ENCODE data around the gene GATB. TPM values are rescaled to one million over a fixed set of nuclear protein-coding genes. Genes with fewer than 3 reads are reported as not detected.

Gene GATB
- total and polyA plus RNA-seq, 2 donors (not counting 1 experiment from before 2014, with no cell fraction given), result 11.6 to 19.2 TPM

GRCh38 chr4:151774324-151774723 is 13.5 kb upstream of the GATB start:
- H3K9me3 Mint-ChIP-seq (ENCODE audit: insufficient read depth), result peaks cover 10% of the 10 kb centered on the region
- Histone ChIP-seq H3K79me2 (ENCODE audit: control insufficient read depth, insufficient read depth, low read length) (no peaks in the 10 kb centered on the region), H4K20me1 (ENCODE audit: control insufficient read depth, insufficient read depth, low read length, poor library complexity, severe bottlenecking) (no peaks in the 10 kb centered on the region), H3K36me3 (replicated peaks in 1 of 2; ENCODE audit: control extremely low read depth in 1 of 2, control insufficient read depth in 1 of 2, extremely low read depth in 1 of 2, insufficient read depth in 2 of 2, low read length in 1 of 2) (no peaks in the 10 kb centered on the region), H2AFZ (ENCODE audit: insufficient read depth, low read depth, low read length, poor library complexity, severe bottlenecking) (no peak overlapping the region), H3K27ac (ENCODE audit: low read length in 2 of 2) (no peak overlapping the region), H3K9ac (ENCODE audit: low read length) (no peak overlapping the region), H3K9me3 (ENCODE audit: control extremely low read depth in 1 of 3, control insufficient read depth in 2 of 3, insufficient read depth in 1 of 3, low read length in 2 of 3) (peaks cover 0 to 1% (median 0%) of the 10 kb centered on the region in 3 donors), H3K4me3 (ENCODE audit: control extremely low read depth in 1 of 5, extremely low read depth in 1 of 5, insufficient read depth in 1 of 5, low read depth in 2 of 5, low read length in 4 of 5) (no peak overlapping the region), H3K27me3 (replicated peaks in 1 of 4; ENCODE audit: control extremely low read depth in 1 of 4, control insufficient read depth in 3 of 4, insufficient read depth in 4 of 4, low read length in 3 of 4) (peaks cover 0 to 13% (median 2%) of the 10 kb centered on the region in 4 experiments), H3K4me1 (ENCODE audit: control insufficient read depth in 2 of 2, insufficient read depth in 2 of 2, low read length in 2 of 2) (no peaks in the 10 kb centered on the region), H3K4me2 (replicated peaks; ENCODE audit: low read depth, low read length, poor library complexity, severe bottlenecking) (no peak overlapping the region)
- TF ChIP-seq CTCF (IDR thresholded peaks at IDR 0.05), result no peak
- TF ChIP-seq EZH2 (IDR thresholded peaks at IDR 0.05; ENCODE audit: borderline replicate concordance, insufficient read depth, low read depth, low read length, poor library complexity, severe bottlenecking), result no peak
- H3K4me3 Mint-ChIP-seq, result no peak overlapping the region
- DNase-seq (no peak), ATAC-seq (ENCODE audit: low read depth) (no peak)
- ChIA-PET CTCF (no interaction called here), POLR2A (no interaction called here)
- H3K4me1 Mint-ChIP-seq, result no peaks in the 10 kb centered on the region
- intact Hi-C loops (cut with micrococcal nuclease), result no loop called here
- peaks cover 36% of the 10 kb centered on the region for H3K27me3 Mint-ChIP-seq
- no peak overlapping the region for H3K27ac Mint-ChIP-seq

- Histone ChIP-seq H3K4me3 (ENCODE audit: control extremely low read depth in 1 of 5, extremely low read depth in 1 of 5, insufficient read depth in 1 of 5, low read depth in 2 of 5, low read length in 4 of 5) (no peak overlapping the region), H3K4me1 (ENCODE audit: control insufficient read depth in 2 of 2, insufficient read depth in 2 of 2, low read length in 2 of 2) (no peaks in the 10 kb centered on the region), H3K9ac (ENCODE audit: low read length) (no peak overlapping the region), H3K4me2 (replicated peaks; ENCODE audit: low read depth, low read length, poor library complexity, severe bottlenecking) (no peak overlapping the region), H3K27me3 (replicated peaks in 1 of 4; ENCODE audit: control extremely low read depth in 1 of 4, control insufficient read depth in 3 of 4, insufficient read depth in 4 of 4, low read length in 3 of 4) (peaks cover 0 to 13% (median 2%) of the 10 kb centered on the region in 4 experiments), H2AFZ (ENCODE audit: insufficient read depth, low read depth, low read length, poor library complexity, severe bottlenecking) (no peak overlapping the region), H3K36me3 (replicated peaks in 1 of 2; ENCODE audit: control extremely low read depth in 1 of 2, control insufficient read depth in 1 of 2, extremely low read depth in 1 of 2, insufficient read depth in 2 of 2, low read length in 1 of 2) (no peaks in the 10 kb centered on the region), H3K27ac (ENCODE audit: low read length in 2 of 2) (no peak overlapping the region), H3K79me2 (ENCODE audit: control insufficient read depth, insufficient read depth, low read length) (no peaks in the 10 kb centered on the region), H3K9me3 (ENCODE audit: control extremely low read depth in 1 of 3, control insufficient read depth in 2 of 3, insufficient read depth in 1 of 3, low read length in 2 of 3) (peaks cover 0 to 1% (median 0%) of the 10 kb centered on the region in 3 donors), H4K20me1 (ENCODE audit: control insufficient read depth, insufficient read depth, low read length, poor library complexity, severe bottlenecking) (no peaks in the 10 kb centered on the region)
- no peak for TF ChIP-seq EZH2 (IDR thresholded peaks at IDR 0.05; ENCODE audit: borderline replicate concordance, insufficient read depth, low read depth, low read length, poor library complexity, severe bottlenecking)
- no peak for TF ChIP-seq CTCF (IDR thresholded peaks at IDR 0.05)
- ChIA-PET POLR2A (no interaction called here), CTCF (no interaction called here)
- Mint-ChIP-seq H3K27ac (no peak overlapping the region), H3K4me3 (no peak overlapping the region), H3K27me3 (peaks cover 47% of the 10 kb centered on the region), H3K4me1 (no peaks in the 10 kb centered on the region), H3K9me3 (ENCODE audit: insufficient read depth) (peaks cover 10% of the 10 kb centered on the region)
- ATAC-seq (ENCODE audit: low read depth), result no peak
- no peak for DNase-seq
- WGBS (ENCODE audit: insufficient coverage), result 97% methylated on average over 3 of the region's 3 CpGs
- intact Hi-C loops (cut with micrococcal nuclease), result no loop called here
Observed at GRCh38 chr4:151772274-151772673, 11.5 kb upstream of the GATB start.
